NCI-H2227 treated with DMSO at 0.1 percent for 48 hours (cell line): ENCODE results near the gene OGFR.
A peak's percentile ranks its signal among the peaks of the same experiment; 100 is the strongest.
"Not testable (repeated sequence)": the region's sequence is repeated elsewhere in the genome, so short reads cannot be mapped to it uniquely, and the experiment has no call there.

ENCODE experiments used
- DNase-seq: peaks from one replicate; lab custom pipeline; 2025; lab: John Stamatoyannopoulos, UW

Gene OGFR

GRCh38 chr20:62839816-62840215 lies 35.2 kb downstream of the OGFR start:
- no peak for DNase-seq

GRCh38 chr20:62840244-62841197 lies 35.9 kb downstream of the OGFR start:
- no peak for DNase-seq

DNA sequence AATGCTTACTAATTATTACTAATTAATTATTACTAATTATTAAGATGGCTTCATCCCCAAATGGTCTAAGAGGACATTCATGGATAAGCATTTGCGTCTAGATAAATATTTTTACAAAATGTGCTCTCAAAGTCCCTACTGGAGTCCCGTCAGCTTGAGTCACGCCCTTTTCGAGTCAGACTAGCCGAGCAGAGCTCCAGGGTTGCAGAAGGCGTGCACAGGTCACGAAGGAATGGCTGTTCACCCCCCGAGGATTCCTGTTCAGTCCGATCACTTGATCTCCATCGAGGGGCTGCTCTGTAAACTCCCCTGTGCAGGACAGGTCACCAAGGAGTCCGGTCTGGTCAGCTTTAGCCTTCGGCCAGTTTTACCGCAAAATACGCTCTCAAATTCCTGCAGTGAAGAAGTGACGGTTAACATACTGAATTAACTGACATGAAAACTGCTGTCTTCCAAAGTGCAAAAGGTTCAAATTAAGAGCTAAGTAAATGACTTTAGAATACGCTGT lies 37.1 kb downstream of the OGFR start:
- no peak for DNase-seq

DNA sequence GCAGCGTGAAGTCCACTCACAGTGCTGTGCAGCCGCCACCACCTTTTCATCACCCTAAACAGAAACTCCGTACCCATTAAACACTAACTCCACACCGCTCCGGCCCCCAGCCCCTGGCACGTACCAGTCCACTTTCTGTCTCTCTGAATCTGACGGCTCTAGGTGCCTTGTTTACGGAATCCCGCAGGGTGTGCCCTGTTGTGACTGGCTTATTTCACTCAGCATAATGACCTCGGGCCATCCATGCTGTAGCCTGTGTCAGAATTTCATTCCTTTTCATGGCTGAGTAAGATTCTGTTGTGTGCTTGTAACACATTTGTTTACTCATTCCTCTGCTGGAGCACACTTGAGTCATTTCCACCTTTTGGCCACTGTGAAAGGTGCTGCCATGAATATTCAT lies 39.0 kb downstream of the OGFR start:
- DNase-seq, result no peak

GRCh38 chr20:62844182-62844581 lies 39.5 kb downstream of the OGFR start:
- no peak for DNase-seq

DNA sequence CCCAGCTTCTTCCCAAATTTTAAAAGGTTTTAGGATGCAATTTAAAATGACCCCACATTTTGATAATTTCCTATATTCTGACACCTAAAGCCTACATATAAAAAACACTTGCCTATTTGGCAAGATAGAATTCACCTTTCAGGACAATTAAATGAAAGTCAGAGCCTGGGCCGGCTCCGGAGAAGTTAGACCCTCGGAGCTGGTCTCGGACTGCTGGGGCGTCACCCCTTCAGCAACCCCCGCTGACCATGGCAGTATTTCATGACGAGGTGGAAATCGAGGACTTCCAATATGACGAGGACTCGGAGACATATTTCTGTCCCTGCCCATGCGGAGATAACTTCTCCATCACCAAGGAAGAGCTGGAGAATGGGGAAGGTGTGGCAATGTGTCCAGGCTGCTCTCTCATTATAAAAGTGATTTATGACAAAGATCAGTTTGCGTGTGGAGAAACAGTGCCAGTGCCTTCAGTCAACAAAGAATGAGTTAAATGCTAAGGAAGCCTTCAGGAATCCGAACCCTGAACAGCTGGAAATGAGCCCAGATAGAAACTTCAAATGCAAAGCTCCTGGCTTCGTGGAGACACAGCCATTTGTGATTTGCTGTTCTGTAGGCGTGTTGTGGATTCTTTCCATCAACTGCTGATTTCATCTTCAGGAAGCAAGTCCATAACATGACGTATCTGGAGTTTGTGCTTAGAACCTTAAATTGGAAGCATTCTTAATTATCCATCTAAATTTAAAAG lies 41.0 kb downstream of the OGFR start:
- DNase-seq, result no peak

DNA sequence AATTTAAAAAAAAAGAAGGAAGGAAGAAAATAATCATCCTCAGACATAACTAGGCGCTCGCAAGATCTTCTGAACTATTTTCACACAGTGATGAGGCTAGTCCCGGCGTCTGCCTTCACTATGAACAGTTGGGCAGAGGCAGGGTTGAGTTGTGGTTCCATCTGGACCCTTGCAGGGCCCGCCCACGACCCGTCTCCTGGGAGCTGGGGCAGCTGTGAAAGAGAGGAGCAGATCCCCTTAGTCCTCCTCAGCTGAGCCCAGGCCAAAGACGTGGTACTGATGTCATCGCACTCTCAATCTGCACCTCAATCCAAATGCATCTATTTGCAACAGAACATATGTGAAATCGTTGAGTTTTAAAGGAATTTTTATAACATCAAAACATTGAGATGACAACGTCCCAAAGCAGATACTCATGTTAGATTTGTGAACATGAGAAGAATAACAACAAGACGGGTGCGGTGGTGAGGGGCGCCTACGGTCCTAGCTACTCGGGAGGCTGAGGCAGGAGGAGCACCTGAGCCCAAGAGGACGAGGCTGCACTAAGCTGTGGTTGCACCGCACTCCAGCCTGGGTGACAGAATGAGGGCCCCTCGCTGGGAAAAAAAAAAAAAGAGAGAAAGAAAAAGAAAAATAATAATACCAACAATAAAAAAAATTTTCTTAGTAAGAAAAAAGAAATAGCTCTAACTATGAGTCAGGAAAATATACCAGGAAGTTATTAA lies 41.7 kb downstream of the OGFR start:
- DNase-seq, result no peak

- not testable (repeated sequence) for DNase-seq
Observed at GRCh38 chr20:62848917-62849316, 44.3 kb downstream of the OGFR start.

- no peak for DNase-seq
Observed at GRCh38 chr20:62849431-62849830, 44.8 kb downstream of the OGFR start.

DNA sequence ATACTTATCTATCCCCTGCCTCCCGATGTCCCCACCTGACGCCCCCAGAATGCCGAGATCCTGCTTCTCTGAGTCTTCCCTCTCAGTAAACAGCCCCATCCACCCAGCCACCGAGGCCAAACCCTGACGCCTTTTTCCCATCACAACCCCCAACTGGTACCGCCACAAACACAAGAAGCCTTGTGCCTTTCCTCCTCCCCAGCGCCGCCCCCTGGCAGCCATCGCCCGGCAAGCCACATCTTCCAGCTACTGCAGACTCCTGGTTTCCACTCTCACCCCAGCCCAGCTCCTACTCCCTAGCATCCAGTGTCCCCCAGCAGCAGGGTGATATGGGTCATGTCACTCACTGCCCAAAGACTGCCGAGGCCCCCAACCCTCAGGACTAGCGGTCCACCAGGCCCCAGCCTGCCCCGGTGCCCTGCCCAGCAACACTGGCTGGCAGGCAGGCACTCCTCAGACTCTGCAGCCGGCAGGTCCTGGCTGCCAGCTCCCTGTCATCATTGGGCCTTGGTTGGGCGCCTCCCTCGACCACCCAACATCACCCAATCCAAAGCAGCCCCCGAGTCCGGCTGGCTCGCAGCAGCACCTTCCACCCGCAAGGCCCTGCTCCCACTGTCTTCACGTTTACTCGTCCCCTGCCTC lies 45.8 kb downstream of the OGFR start:
- peak; percentile 11 for DNase-seq

- DNase-seq, result no peak
Observed at GRCh38 chr20:62852196-62852595, 47.6 kb downstream of the OGFR start.

DNA sequence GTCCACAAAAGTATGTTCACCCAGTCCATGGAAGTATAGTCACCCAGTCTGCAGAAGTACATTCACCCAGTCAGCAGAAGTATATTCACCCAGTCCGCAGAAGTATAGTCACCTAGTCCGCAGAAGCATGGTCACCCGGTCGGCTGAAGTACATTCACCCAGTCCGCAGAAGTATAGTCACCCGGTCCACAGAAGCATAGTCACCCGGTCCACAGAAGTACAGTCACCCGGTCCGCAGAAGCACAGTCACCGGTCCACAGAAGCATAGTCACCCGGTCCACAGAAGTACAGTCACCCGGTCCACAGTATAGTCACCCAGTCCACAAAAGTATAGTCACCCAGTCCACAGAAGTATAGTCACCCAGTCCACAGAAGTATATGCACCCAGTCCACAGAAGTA lies 48.2 kb downstream of the OGFR start:
- DNase-seq, result no peak

- not testable (repeated sequence) for DNase-seq
Observed at GRCh38 chr20:62853304-62853703, 48.7 kb downstream of the OGFR start.

- DNase-seq, result no peak
Observed at GRCh38 chr20:62854121-62854520, 49.5 kb downstream of the OGFR start.

- DNase-seq, result no peak
Observed at GRCh38 chr20:62855120-62855519, 50.5 kb downstream of the OGFR start.

GRCh38 chr20:62856931-62857619 lies 52.4 kb downstream of the OGFR start:
- no peak for DNase-seq

- no peak for DNase-seq
Observed at GRCh38 chr20:62858058-62858830, 53.6 kb downstream of the OGFR start.

- DNase-seq, result no peak
Observed at GRCh38 chr20:62859721-62860120, 55.1 kb downstream of the OGFR start.

DNA sequence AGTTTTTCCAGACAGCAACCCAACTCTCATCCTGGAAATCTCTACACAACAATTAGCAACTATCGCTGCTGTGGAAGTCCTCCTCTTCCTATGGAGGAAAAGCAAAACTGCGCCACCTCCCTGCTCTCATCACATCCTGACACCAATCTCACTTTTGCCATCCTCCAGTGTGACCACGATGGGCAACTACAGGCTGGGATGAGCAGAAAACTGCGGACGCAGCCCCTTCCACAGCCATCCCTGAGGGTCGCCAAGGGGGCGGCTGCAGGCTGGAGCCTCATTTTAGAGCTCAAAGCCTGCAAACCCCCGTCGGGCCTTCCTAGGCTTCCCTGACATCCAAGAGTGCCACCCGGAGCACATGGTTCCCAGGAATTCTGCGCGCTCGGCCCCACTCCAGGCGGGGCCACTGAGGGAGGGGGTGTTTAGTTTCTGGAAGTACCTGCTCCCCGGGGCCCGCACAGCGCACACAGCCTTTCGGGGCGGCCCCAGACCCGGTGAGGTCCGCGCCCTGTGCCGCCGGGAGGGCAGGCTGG lies 55.8 kb downstream of the OGFR start:
- DNase-seq, result no peak
